ENCODE results near the gene GHDC. TPM values are rescaled to one million over a fixed set of nuclear protein-coding genes. Genes with fewer than 3 reads are reported as not detected.

Gene GHDC
- total and polyA plus RNA-seq, 2 of the 8 experiments (the other 6 are each of a cell fraction or from before 2014, with no cell fraction given), result 7.4 to 8.1 TPM

GRCh38 chr17:42184713-42185620 lies 9.3 kb downstream of the GHDC start, which contains the start of gene HCRT:
TSS of gene HCRT (minus strand) at chr17:42185452. CDS start at chr17:42185365, 87 bp downstream.
- H3K79me2 ChIP-seq (ENCODE audit: control insufficient read depth in 1 of 2, insufficient read depth in 2 of 2, low read length in 2 of 2), result no peaks in the 10 kb centered on the region
- no peak within 1 kb of the TSS for H3K27ac ChIP-seq (ENCODE audit: low read depth, low read length)
- H3K18ac ChIP-seq (ENCODE audit: extremely low read depth, low read length), result peak within 1 kb of the TSS; percentile 60
- no peak within 1 kb of the TSS for H2BK120ac ChIP-seq (replicated peaks; ENCODE audit: low read depth, low read length)
- peaks cover 0 to 17% (median 13%) of the 10 kb centered on the region in 4 experiments; a peak in 5 of 7 replicates for H3K4me1 ChIP-seq (replicated peaks in 1 of 4; ENCODE audit: control insufficient read depth in 3 of 4, insufficient read depth in 4 of 4, low read length in 3 of 4)
- 86% methylated on average over 11 of the region's 11 CpGs; no CpG with 5 or more reads in 1 of the 2 experiments for WGBS, 2 experiments (ENCODE audit: extremely low coverage in 1 of 2, insufficient coverage in 1 of 2, insufficient read length in 1 of 2, insufficient replicate concordance in 2 of 2, low coverage in 1 of 2, low lambda C conversion rate in 2 of 2, missing lambda C conversion rate in 1 of 2)
- no peaks in the 10 kb centered on the region for H3K9me3 ChIP-seq (ENCODE audit: insufficient read depth in 2 of 2, low read depth in 1 of 2, low read length in 1 of 2)
- H4K20me1 ChIP-seq (replicated peaks in 1 of 2; ENCODE audit: control insufficient read depth in 1 of 2, insufficient read depth in 2 of 2, low read length in 2 of 2), result no peaks in the 10 kb centered on the region
- H2AFZ ChIP-seq (ENCODE audit: low read length), result no peak within 1 kb of the TSS
- DNase-seq (ENCODE audit: low read depth in 1 of 2, low spot score in 2 of 2) (no peak), FAIRE-seq (no peak)
- no peak within 1 kb of the TSS for H4K5ac ChIP-seq (ENCODE audit: insufficient read length, low read depth, low read length)
- H3K56ac ChIP-seq (replicated peaks; ENCODE audit: insufficient read length, low read depth, low read length), result no peak within 1 kb of the TSS
- TF ChIP-seq POLR2AphosphoS5 (IDR thresholded peaks at IDR 0.05; ENCODE audit: low read depth, low read length), result no peak
- TF ChIP-seq CHD1 (IDR thresholded peaks at IDR 0.05; ENCODE audit: low read depth, low read length), result no peak
- no peak for TF ChIP-seq BCL11A (IDR thresholded peaks at IDR 0.05; ENCODE audit: low read depth in 2 of 2, low read length in 2 of 2)
- TF ChIP-seq YY1 (IDR thresholded peaks at IDR 0.05; ENCODE audit: low read depth, low read length), result no peak
- no peak for TF ChIP-seq MAFK (IDR thresholded peaks at IDR 0.05; ENCODE audit: low read depth, low read length)
- TF ChIP-seq RAD21 (IDR thresholded peaks at IDR 0.05 in 1 of 2, conservative IDR thresholded peaks at IDR 0.05 in 1 of 2; ENCODE audit: low read depth in 2 of 2, low read length in 2 of 2), result no peak
- TF ChIP-seq EP300 (IDR thresholded peaks at IDR 0.05; ENCODE audit: borderline replicate concordance in 1 of 2, low read depth in 2 of 2, low read length in 2 of 2), result no peak
- TF ChIP-seq EZH2 (IDR thresholded peaks at IDR 0.05; ENCODE audit: low read depth, low read length, severe bottlenecking), result no peak
- TF ChIP-seq RNF2 (IDR thresholded peaks at IDR 0.05; ENCODE audit: borderline replicate concordance, low read depth, low read length, missing control alignments, poor library complexity, severe bottlenecking), result no peak
- H3K23ac ChIP-seq (ENCODE audit: insufficient read length), result no peak within 1 kb of the TSS
- H2BK5ac ChIP-seq (ENCODE audit: low read depth, low read length), result no peak within 1 kb of the TSS
- peak within 1 kb of the TSS; percentile 52; the same call in 1 of the 2 replicates for H2BK12ac ChIP-seq (ENCODE audit: low read depth, low read length)
- H3K9ac ChIP-seq (replicated peaks in 1 of 4; ENCODE audit: extremely low read depth in 1 of 4, low read depth in 3 of 4, low read length in 3 of 4), result no peak within 1 kb of the TSS
- H3K4ac ChIP-seq (replicated peaks; ENCODE audit: insufficient read length, low read depth, low read length), result no peak within 1 kb of the TSS
- H4K91ac ChIP-seq (replicated peaks; ENCODE audit: insufficient read length, low read length), result peak within 1 kb of the TSS; percentile 75
- H2AK5ac ChIP-seq (ENCODE audit: low read depth, low read length), result no peak within 1 kb of the TSS
- peaks cover 7 to 55% (median 41%) of the 10 kb centered on the region in 4 experiments for H3K27me3 ChIP-seq (replicated peaks in 1 of 4; ENCODE audit: control insufficient read depth in 3 of 4, extremely low read depth in 1 of 4, insufficient read depth in 3 of 4, low read length in 3 of 4)
- no peak within 1 kb of the TSS for H3K14ac ChIP-seq (ENCODE audit: insufficient read length)
- CTCF ChIA-PET (ENCODE audit: partially characterized antibody), result interaction anchor here (0.7 to 1.9 kb wide), 12 partner anchors 9 to 339 kb away, joined by 3 to 9 read pairs (median 3); partner anchors contain the start of gene GHDC
- peak within 1 kb of the TSS; percentile 49 to 93 for H3K4me2 ChIP-seq (ENCODE audit: insufficient read depth in 1 of 2, low read depth in 2 of 2, low read length in 2 of 2)
- H3K79me1 ChIP-seq (ENCODE audit: low read depth, low read length), result no peaks in the 10 kb centered on the region
- no peaks in the 10 kb centered on the region for H3K36me3 ChIP-seq (ENCODE audit: control insufficient read depth in 2 of 4, insufficient read depth in 4 of 4, low read length in 3 of 4)
- peaks cover 13% of the 10 kb centered on the region; the same call in 1 of the 2 replicates for H3K23me2 ChIP-seq (ENCODE audit: low read depth, low read length)
- POLR2A ChIA-PET (ENCODE audit: partially characterized antibody), result interaction anchor here (1.0 to 1.3 kb wide), 5 partner anchors 9 to 342 kb away, joined by 3 to 7 read pairs (median 3); partner anchors contain the start of gene GHDC
- H2BK15ac ChIP-seq (ENCODE audit: low read length), result peak within 1 kb of the TSS; percentile 37; the same call in 1 of the 2 replicates
- H4K8ac ChIP-seq (ENCODE audit: extremely low read depth, insufficient read depth, low read length), result no peak within 1 kb of the TSS; the same call in 1 of the 2 replicates
- H3K4me3 ChIP-seq (ENCODE audit: extremely low read depth in 1 of 4, insufficient read depth in 2 of 4, low read depth in 3 of 4, low read length in 4 of 4), result peak within 1 kb of the TSS in 2 of 4 experiments; percentile 5 to 71; a peak in 3 of 8 replicates
- H2BK20ac ChIP-seq (ENCODE audit: low read length), result 0 out of 2 replicates have a peak within 1 kb of the TSS, but pooled peaks have one; percentile 37
